ENCODE data around the gene GJC2. TPM values are rescaled to one million over a fixed set of nuclear protein-coding genes. Genes with fewer than 3 reads are reported as not detected.
"Not testable (repeated sequence)": the region's sequence is repeated elsewhere in the genome, so short reads cannot be mapped to it uniquely, and the experiment has no call there.

GJC2 gene
- total RNA-seq = 0.50 and 0.69 TPM in 2 replicates

- DNase-seq (ENCODE audit: low read depth) = no peak
Observed at GRCh38 chr1:228149406-228150119, at the start of gene GJC2. Gene GJC2 (plus strand): TSS chr1:228149930. CDS start chr1:228157759, 7,829 bp downstream.

GRCh38 chr1:228100822-228101613, 48.7 kb upstream of the GJC2 start:
- DNase-seq (ENCODE audit: low read depth) = no peak

GRCh38 chr1:228101614-228101993, 48.1 kb upstream of the GJC2 start:
- no peak for DNase-seq (ENCODE audit: low read depth)

GRCh38 chr1:228101994-228102790, 47.5 kb upstream of the GJC2 start:
- DNase-seq (ENCODE audit: low read depth) = no peak

- DNase-seq (ENCODE audit: low read depth) = peak; percentile 74
Observed at GRCh38 chr1:228102791-228103620, 46.7 kb upstream of the GJC2 start, which contains the start of gene C1orf35. Gene C1orf35 (minus strand): TSS chr1:228103325. CDS start chr1:228103227, 98 bp downstream.

GRCh38 chr1:228104526-228105269, 45.0 kb upstream of the GJC2 start:
- no peak for DNase-seq (ENCODE audit: low read depth)

- no peak for DNase-seq (ENCODE audit: low read depth)
Observed at GRCh38 chr1:228105270-228105995, 44.3 kb upstream of the GJC2 start.

GRCh38 chr1:228105996-228106799, 43.5 kb upstream of the GJC2 start:
- DNase-seq (ENCODE audit: low read depth) = no peak

- no peak for DNase-seq (ENCODE audit: low read depth)
Observed at GRCh38 chr1:228106800-228107054, 43.0 kb upstream of the GJC2 start.

GRCh38 chr1:228107636-228108035, 42.1 kb upstream of the GJC2 start:
- DNase-seq (ENCODE audit: low read depth) = no peak

- no peak for DNase-seq (ENCODE audit: low read depth)
Observed at GRCh38 chr1:228108055-228108690, 41.6 kb upstream of the GJC2 start.

GRCh38 chr1:228108742-228109072, 41.0 kb upstream of the GJC2 start:
- no peak for DNase-seq (ENCODE audit: low read depth)

GRCh38 chr1:228109073-228109961, 40.4 kb upstream of the GJC2 start, which contains the start of gene MRPL55:
Gene MRPL55 (minus strand): TSS chr1:228109299. CDS start chr1:228108260, 1,039 bp downstream.
- peak; percentile 87 for DNase-seq (ENCODE audit: low read depth)

GRCh38 chr1:228109962-228110488, 39.7 kb upstream of the GJC2 start:
- DNase-seq (ENCODE audit: low read depth) = peak; percentile 66

- DNase-seq (ENCODE audit: low read depth) = no peak
Observed at GRCh38 chr1:228110556-228110955, 39.2 kb upstream of the GJC2 start.

- not testable (repeated sequence) for DNase-seq (ENCODE audit: low read depth)
Observed at GRCh38 chr1:228111315-228111714, 38.4 kb upstream of the GJC2 start.

GRCh38 chr1:228112167-228112566, 37.6 kb upstream of the GJC2 start:
- DNase-seq (ENCODE audit: low read depth) = no peak

GRCh38 chr1:228112617-228113016, 37.1 kb upstream of the GJC2 start:
- no peak for DNase-seq (ENCODE audit: low read depth)

Measured in renal cortical epithelial cell (primary cell).